OCI-LY1 (cell line): ENCODE measurements around the gene BCL2A1.
"Not testable (repeated sequence)": the region's sequence is repeated elsewhere in the genome, so short reads cannot be mapped to it uniquely, and the experiment has no call there.

Source experiments
- H2AFZ ChIP-seq: fragments of 200-600 bp; sonication (generic), shearing (Covaris generic); 2 replicates; pipeline ENCODE4 v1.6.0; 2014; ENCODE audit warnings: antibody characterized with exemption, mild to moderate bottlenecking, low read length
- H3F3A ChIP-seq: fragments of 200-600 bp; sonication (generic), shearing (Covaris generic); 2 replicates; pipeline ENCODE4 v1.6.0; 2014; ENCODE audit warnings: mild to moderate bottlenecking, antibody characterized with exemption, low read length, moderate library complexity; ENCODE audit not compliant: insufficient read depth
- H3K27ac ChIP-seq: fragments of 200-600 bp; sonication (generic); 2 replicates; pipeline ENCODE4 v1.5.1; 2014; ENCODE audit warnings: low read length, mixed run types, mild to moderate bottlenecking, low read depth; ENCODE audit not compliant: poor library complexity, severe bottlenecking
- H3K27me3 ChIP-seq: fragments of 200-600 bp; sonication (generic); 2 replicates; pipeline ENCODE4 v1.6.0; 2014; ENCODE audit warnings: antibody characterized with exemption, mild to moderate bottlenecking, low read length, moderate library complexity; ENCODE audit not compliant: insufficient read depth
- H3K36me3 ChIP-seq: fragments of 200-600 bp; sonication (generic); 2 replicates; pipeline ENCODE4 v1.6.1; 2014; ENCODE audit warnings: mild to moderate bottlenecking, antibody characterized with exemption, low read length, moderate library complexity, mixed read lengths; ENCODE audit not compliant: insufficient read depth
- H3K4me1 ChIP-seq: fragments of 200-600 bp; sonication (generic); 2 replicates; pipeline ENCODE4 v1.5.1; 2014; ENCODE audit warnings: mild to moderate bottlenecking, low read length, moderate library complexity; ENCODE audit not compliant: insufficient read depth, severe bottlenecking
- H3K4me2 ChIP-seq: fragments of 200-600 bp; sonication (generic), shearing (Covaris generic); 2 replicates; pipeline ENCODE4 v1.6.1; 2014; ENCODE audit warnings: low read length
- H3K4me3 ChIP-seq: fragments of 200-600 bp; sonication (generic); 2 replicates; pipeline ENCODE4 v1.5.1; 2014; ENCODE audit warnings: low read length, low read depth, mild to moderate bottlenecking, mixed read lengths; ENCODE audit not compliant: poor library complexity, severe bottlenecking
- H3K79me2 ChIP-seq: fragments of 200-600 bp; shearing (Covaris generic); 2 replicates; pipeline ENCODE4 v1.6.1; 2016; ENCODE audit warnings: mixed run types, low read length, mixed read lengths; ENCODE audit not compliant: insufficient read depth
- H3K9ac ChIP-seq: fragments of 200-600 bp; sonication (generic), shearing (Covaris generic); 2 replicates; pipeline ENCODE4 v1.6.1; 2014; ENCODE audit warnings: mild to moderate bottlenecking, low read length, mixed read lengths
- H3K9me2 ChIP-seq: fragments of 200-600 bp; sonication (generic), shearing (Covaris generic); 2 replicates; pipeline ENCODE4 v1.6.1; 2014; ENCODE audit warnings: low read depth, mild to moderate bottlenecking, low read length, mixed read lengths
- H3K9me3 ChIP-seq: fragments of 200-600 bp; shearing (Covaris generic); 2 replicates; pipeline ENCODE4 v1.6.1; 2014; ENCODE audit warnings: low read length, mixed read lengths
- H4K20me1 ChIP-seq: fragments of 200-600 bp; sonication (generic), shearing (Covaris generic); 2 replicates; pipeline ENCODE4 v1.6.0; 2016; ENCODE audit warnings: mild to moderate bottlenecking, low read length; ENCODE audit not compliant: insufficient read depth
- CTCF ChIP-seq: fragments of 200-600 bp; sonication (generic), shearing (Covaris generic); IDR thresholded peaks from 2 replicates; pipeline ENCODE4 v1.5.1; 2017; ENCODE audit warnings: mild to moderate bottlenecking, antibody characterized with exemption, low read length, moderate library complexity, mixed read lengths
- EZH2 ChIP-seq: fragments of 200-600 bp; sonication (generic), shearing (Covaris generic); IDR thresholded peaks from 2 replicates; pipeline ENCODE4 v1.8.0; 2017; ENCODE audit warnings: borderline replicate concordance, mixed run types, mild to moderate bottlenecking, antibody characterized with exemption, low read length, moderate library complexity, mixed read lengths

The BCL2A1 gene

GRCh38 chr15:79919090-79919748, 51.8 kb downstream of the BCL2A1 start:
- Histone ChIP-seq H3K9ac (no peak overlapping the region), H3F3A (no peaks in the 10 kb centered on the region), H3K4me2 (no peak overlapping the region), H3K9me3 (peaks cover 25% of the 10 kb centered on the region), H3K9me2 (no peaks in the 10 kb centered on the region), H3K27me3 (no peaks in the 10 kb centered on the region), H4K20me1 (no peaks in the 10 kb centered on the region), H3K4me1 (peaks cover 8% of the 10 kb centered on the region), H3K36me3 (peaks cover 57% of the 10 kb centered on the region), H2AFZ (no peak overlapping the region), H3K4me3 (no peak overlapping the region), H3K79me2 (peaks cover 13% of the 10 kb centered on the region), H3K27ac (no peak overlapping the region)
- no peak for TF ChIP-seq EZH2
- no peak for TF ChIP-seq CTCF

- Histone ChIP-seq H3K4me1 (peaks cover 7% of the 10 kb centered on the region), H3K36me3 (peaks cover 64% of the 10 kb centered on the region), H3F3A (no peaks in the 10 kb centered on the region), H3K9me3 (peaks cover 32% of the 10 kb centered on the region), H3K27me3 (no peaks in the 10 kb centered on the region), H3K9me2 (no peaks in the 10 kb centered on the region), H3K79me2 (peaks cover 13% of the 10 kb centered on the region), H3K4me2 (no peak overlapping the region), H4K20me1 (no peaks in the 10 kb centered on the region), H3K27ac (no peak overlapping the region), H3K9ac (no peak overlapping the region), H3K4me3 (no peak overlapping the region), H2AFZ (no peak overlapping the region)
- TF ChIP-seq CTCF, result no peak
- no peak for TF ChIP-seq EZH2
These were observed 52.7 kb downstream of the BCL2A1 start for GRCh38 chr15:79918278-79918677.

GRCh38 chr15:79916502-79917132, 54.4 kb downstream of the BCL2A1 start:
- no peak overlapping the region for H3K4me3 ChIP-seq
- H3K4me2 ChIP-seq, result no peak overlapping the region
- H3K9me2 ChIP-seq, result no peaks in the 10 kb centered on the region
- peaks cover 4% of the 10 kb centered on the region; the same call in 1 of the 2 replicates for H3K79me2 ChIP-seq
- peaks cover 32% of the 10 kb centered on the region for H3K9me3 ChIP-seq
- TF ChIP-seq CTCF (no peak), EZH2 (no peak)
- H4K20me1 ChIP-seq, result no peaks in the 10 kb centered on the region
- H3K4me1 ChIP-seq, result no peaks in the 10 kb centered on the region
- no peaks in the 10 kb centered on the region for H3F3A ChIP-seq
- no peak overlapping the region for H2AFZ ChIP-seq
- no peaks in the 10 kb centered on the region for H3K27me3 ChIP-seq
- H3K27ac ChIP-seq, result no peak overlapping the region
- peaks cover 74% of the 10 kb centered on the region for H3K36me3 ChIP-seq
- H3K9ac ChIP-seq, result no peak overlapping the region

- not testable (repeated sequence) for H2AFZ ChIP-seq, H3K9ac ChIP-seq, H3K27ac ChIP-seq, H3F3A ChIP-seq, H4K20me1 ChIP-seq, H3K4me1 ChIP-seq, H3K9me2 ChIP-seq, H3K4me2 ChIP-seq, H3K4me3 ChIP-seq, H3K79me2 ChIP-seq, H3K27me3 ChIP-seq
- peaks cover 29% of the 10 kb centered on the region for H3K9me3 ChIP-seq
- H3K36me3 ChIP-seq, result peaks cover 68% of the 10 kb centered on the region
These were observed 55.1 kb downstream of the BCL2A1 start for GRCh38 chr15:79915776-79916501.
